ENCODE data around the gene RHOV. TPM values are rescaled to one million over a fixed set of nuclear protein-coding genes. Genes with fewer than 3 reads are reported as not detected.
A peak's percentile ranks its signal among the peaks of the same experiment; 100 is the strongest.
"Not testable (repeated sequence)": the region's sequence is repeated elsewhere in the genome, so short reads cannot be mapped to it uniquely, and the experiment has no call there.

RHOV gene
- total RNA-seq, 4 donors from 2014 or later: 0.39 to 0.60 TPM; not detected in 2

- no peaks in the 10 kb centered on the region for H3K4me1 ChIP-seq
- no peak overlapping the region for H3K4me3 ChIP-seq
- DNase-seq (ENCODE audit: low spot score in 2 of 2): no peak
- no peaks in the 10 kb centered on the region for H3K9me3 ChIP-seq
- no peak for TF ChIP-seq EP300 (IDR thresholded peaks at IDR 0.05)
- no peak for TF ChIP-seq CTCF (IDR thresholded peaks at IDR 0.05)
- TF ChIP-seq POLR2A (IDR thresholded peaks at IDR 0.05): no peak
- H3K27ac ChIP-seq: no peak overlapping the region
- WGBS, 2 donors: 92 to 96% methylated on average over 4 of the region's 4 CpGs
- H3K27me3 ChIP-seq: peaks cover 0 to 13% of the 10 kb centered on the region in 2 donors
- no peaks in the 10 kb centered on the region for H3K36me3 ChIP-seq
Measured at GRCh38 chr15:40867199-40867598, 6.8 kb downstream of the RHOV start.

GRCh38 chr15:40863660-40864270, 10.3 kb downstream of the RHOV start:
- TF ChIP-seq CTCF (IDR thresholded peaks at IDR 0.05) (no peak), POLR2A (IDR thresholded peaks at IDR 0.05) (no peak), EP300 (IDR thresholded peaks at IDR 0.05) (no peak)
- Histone ChIP-seq H3K4me3 (no peak overlapping the region), H3K4me1 (no peaks in the 10 kb centered on the region), H3K27ac (no peak overlapping the region), H3K27me3 (peaks cover 0 to 11% of the 10 kb centered on the region in 2 donors), H3K36me3 (no peaks in the 10 kb centered on the region), H3K9me3 (no peaks in the 10 kb centered on the region)
- WGBS, 2 donors: 56 to 60% methylated on average over 4 of the region's 4 CpGs
- DNase-seq (ENCODE audit: low spot score in 2 of 2): no peak

- not testable (repeated sequence) for DNase-seq (ENCODE audit: low spot score in 2 of 2); H3K9me3 ChIP-seq; H3K27ac ChIP-seq; H3K4me3 ChIP-seq; H3K36me3 ChIP-seq; H3K4me1 ChIP-seq
- H3K27me3 ChIP-seq: peaks cover 0 to 11% of the 10 kb centered on the region in 2 donors
- 71 to 73% methylated on average over 4 of the region's 4 CpGs for WGBS, 2 donors
Measured at GRCh38 chr15:40861147-40861546, 12.9 kb downstream of the RHOV start.

GRCh38 chr15:40859206-40859851, 14.7 kb downstream of the RHOV start:
- peak in 1 of 2 donors; percentile 47 for DNase-seq (ENCODE audit: low spot score in 2 of 2)
- Histone ChIP-seq H3K36me3 (no peaks in the 10 kb centered on the region), H3K27me3 (peaks cover 0 to 7% of the 10 kb centered on the region in 2 donors), H3K4me3 (no peak overlapping the region), H3K27ac (no peak overlapping the region), H3K4me1 (peaks cover 0 to 6% (median 0%) of the 10 kb centered on the region in 4 donors), H3K9me3 (no peaks in the 10 kb centered on the region)
- TF ChIP-seq POLR2A (IDR thresholded peaks at IDR 0.05) (no peak), CTCF (IDR thresholded peaks at IDR 0.05) (peak; percentile 35 to 70 (median 55)), EP300 (IDR thresholded peaks at IDR 0.05) (no peak)
- WGBS, 2 donors: 47 to 67% methylated on average over 12 to 18 of the region's 18 CpGs

- Histone ChIP-seq H3K9me3 (no peaks in the 10 kb centered on the region), H3K4me3 (no peak overlapping the region), H3K36me3 (no peaks in the 10 kb centered on the region), H3K27ac (no peak overlapping the region), H3K27me3 (peaks cover 0 to under 1% of the 10 kb centered on the region in 2 donors), H3K4me1 (peaks cover 0 to 6% (median 0%) of the 10 kb centered on the region in 4 donors)
- TF ChIP-seq EP300 (IDR thresholded peaks at IDR 0.05): no peak
- TF ChIP-seq CTCF (IDR thresholded peaks at IDR 0.05): no peak
- no peak for TF ChIP-seq POLR2A (IDR thresholded peaks at IDR 0.05)
- WGBS, 2 donors: 70 to 73% methylated on average over 10 of the region's 10 CpGs
- DNase-seq (ENCODE audit: low spot score in 2 of 2): no peak
Measured at GRCh38 chr15:40858706-40859105, 15.3 kb downstream of the RHOV start.

All from tibial nerve (tissue), 4 donors.